Stomach (tissue), 4 donors: ENCODE measurements around the gene UNC93A.

Source experiments
- CTCF ChIP-seq, 7 experiments: fragments of 450-650 bp in 4 of 7; fragments of 200-600 bp in 3 of 7; sonication (generic) in 3 of 7; IDR thresholded peaks; one replicate each; pipeline ENCODE4 v1.5.1; 2016 to 2019; ENCODE audit warnings: antibody characterized with exemption in 7 of 7, control low read depth in 2 of 7, mild to moderate bottlenecking in 1 of 7
- POLR2AphosphoS5 ChIP-seq, 3 donors: sonication (generic); formaldehyde crosslinking; IDR thresholded peaks; one replicate each; pipeline ENCODE4 v1.6.1; 2016; ENCODE audit warnings: antibody characterized with exemption in 3 of 3

GRCh38 chr6:167300902-167301777, 10.0 kb downstream of the UNC93A start:
- TF ChIP-seq POLR2AphosphoS5 (IDR thresholded peaks at IDR 0.05) (no peak), CTCF (IDR thresholded peaks at IDR 0.05) (no peak)
